Stimulated activated CD4-positive, alpha-beta T cell treated with anti-CD3 and anti-CD28 coated beads, Interleukin-12 subunit alpha, Interleukin-12 subunit beta, amount 100 ng/mL, for 48 hours (primary cell): ENCODE data around the gene TMEM92.
"Not testable (repeated sequence)": the region's sequence is repeated elsewhere in the genome, so short reads cannot be mapped to it uniquely, and the experiment has no call there.

ENCODE experiments used
- DNase-seq, 3 donors: peaks; one replicate each; pipeline ENCODE4 v3.0.0-alpha.2; 2020; ENCODE audit warnings: low read depth in 2 of 3, low spot score in 1 of 3

The TMEM92 gene

DNA sequence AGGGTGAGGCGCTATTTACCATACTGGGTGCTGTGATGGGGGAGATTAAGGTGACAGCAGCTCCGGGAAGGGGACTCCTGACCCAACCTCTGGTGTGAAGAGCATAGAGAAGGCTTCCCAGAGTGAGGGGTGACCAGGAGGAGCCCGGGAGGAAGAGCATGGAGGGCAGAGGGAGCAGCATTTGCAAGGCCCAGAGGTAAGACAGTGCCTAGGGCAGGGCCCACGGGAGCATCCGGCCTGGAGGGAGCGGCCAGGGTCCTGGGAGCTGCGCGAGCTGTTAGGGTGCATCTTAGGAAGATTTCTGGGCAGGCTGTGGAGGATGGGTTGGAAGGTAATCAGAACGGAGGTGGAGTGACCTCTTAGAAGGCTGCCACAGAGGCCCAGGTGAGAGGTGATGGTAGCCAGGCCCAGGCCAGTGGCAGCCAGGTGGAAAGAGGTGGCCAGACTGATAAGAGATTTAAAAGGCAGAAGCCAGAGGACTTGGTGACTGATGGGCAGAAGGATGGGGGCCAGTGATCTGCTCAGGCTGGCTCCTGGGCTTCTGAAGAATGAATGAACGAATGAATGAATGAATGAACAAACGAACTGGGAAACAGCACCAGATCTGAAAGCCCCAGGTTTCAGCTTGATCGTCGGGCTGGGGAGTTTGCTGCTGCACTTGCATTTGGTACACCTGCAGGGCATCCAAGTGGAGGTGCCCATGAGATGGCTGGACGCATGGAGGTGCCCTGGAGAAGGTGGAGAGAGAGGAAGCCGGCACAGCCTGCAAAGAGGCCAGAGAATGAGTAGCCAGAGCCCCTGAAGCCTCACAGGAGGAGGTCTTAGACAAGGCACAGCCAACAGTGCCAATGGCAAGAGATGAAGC, 13.0 kb upstream of the TMEM92 start:
- DNase-seq: no peak

DNA sequence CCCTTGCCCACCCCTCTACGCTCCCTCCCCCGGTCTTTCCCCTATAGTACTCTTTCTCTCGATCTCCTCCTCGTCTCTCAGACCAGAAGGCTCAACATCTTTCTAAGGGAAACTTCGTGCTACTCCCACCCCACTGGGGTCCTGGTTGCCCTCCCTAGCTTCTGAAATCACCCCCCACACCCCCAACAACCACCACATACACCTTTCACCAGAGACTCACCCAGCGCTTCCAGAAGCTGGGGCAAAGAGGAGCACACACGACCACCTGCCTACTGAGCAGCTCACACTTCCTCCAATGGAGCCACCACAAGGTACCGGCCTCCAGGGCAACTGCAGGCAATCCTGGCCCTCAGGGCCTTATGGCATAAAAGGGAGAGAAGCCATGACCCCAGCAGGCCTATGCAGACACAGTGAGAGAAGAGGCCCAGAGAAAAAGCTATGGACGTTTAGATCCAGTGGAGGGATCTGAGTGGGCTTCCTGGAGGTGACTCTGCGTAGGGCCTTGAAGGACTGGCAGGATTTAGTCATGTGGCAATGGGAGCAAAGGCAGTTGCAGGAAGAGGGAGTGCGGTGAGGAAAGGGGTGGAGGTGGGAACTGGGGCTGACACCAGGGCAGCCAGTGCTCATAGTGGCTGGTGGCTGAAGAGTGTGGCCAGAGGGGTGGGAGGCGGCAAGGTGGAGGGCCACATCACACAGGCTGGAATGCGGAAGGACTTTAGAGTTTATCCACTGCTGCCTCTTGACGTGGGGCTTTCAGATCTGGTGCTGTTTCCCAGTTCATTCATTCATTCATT, 12.1 kb upstream of the TMEM92 start:
- no peak for DNase-seq

DNA sequence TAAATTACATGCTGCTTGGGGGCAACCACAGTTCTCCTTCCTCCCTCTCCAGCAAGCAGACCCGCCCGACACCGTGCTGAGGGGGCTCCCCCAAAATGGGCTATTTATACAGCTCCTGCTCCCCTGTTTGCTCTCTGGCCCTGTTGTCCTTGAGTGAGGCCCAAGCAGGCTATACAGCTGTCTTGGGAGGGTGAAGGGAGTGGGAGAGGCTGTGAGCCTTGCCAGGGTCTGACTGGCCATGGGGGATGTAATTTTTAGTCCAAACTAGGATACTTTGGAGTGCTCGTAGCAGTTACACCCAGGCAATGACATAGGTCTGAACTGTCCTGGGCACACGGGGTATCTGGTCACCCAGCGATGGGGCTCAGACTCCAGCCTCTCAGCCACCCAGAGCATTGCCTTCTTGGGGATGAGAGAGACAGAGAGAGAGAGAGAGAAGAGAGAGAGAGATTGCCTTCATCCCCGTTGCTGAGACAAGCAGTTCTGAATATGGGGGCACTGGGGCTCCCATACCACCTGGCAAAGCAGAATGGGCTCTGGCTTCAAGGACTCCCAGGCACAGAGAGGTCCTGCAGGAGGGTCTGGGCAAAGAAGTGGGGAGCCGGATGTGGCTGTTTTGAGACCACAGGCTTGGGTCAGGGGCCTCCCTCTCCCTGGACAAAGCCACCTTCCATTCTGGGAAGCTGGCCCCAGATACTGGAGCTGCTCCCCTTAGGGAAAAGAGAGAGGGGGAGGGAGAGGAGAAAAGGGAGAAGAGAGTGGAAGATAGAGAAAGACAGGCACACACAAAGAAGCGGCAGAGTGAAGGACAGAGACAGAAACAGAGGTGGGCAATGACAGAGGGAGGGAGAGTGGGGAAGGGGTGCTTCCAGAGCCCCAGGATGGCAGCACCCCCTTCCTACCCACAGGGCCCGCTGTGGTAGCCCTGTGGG, 10.7 kb upstream of the TMEM92 start:
- DNase-seq: no peak

DNA sequence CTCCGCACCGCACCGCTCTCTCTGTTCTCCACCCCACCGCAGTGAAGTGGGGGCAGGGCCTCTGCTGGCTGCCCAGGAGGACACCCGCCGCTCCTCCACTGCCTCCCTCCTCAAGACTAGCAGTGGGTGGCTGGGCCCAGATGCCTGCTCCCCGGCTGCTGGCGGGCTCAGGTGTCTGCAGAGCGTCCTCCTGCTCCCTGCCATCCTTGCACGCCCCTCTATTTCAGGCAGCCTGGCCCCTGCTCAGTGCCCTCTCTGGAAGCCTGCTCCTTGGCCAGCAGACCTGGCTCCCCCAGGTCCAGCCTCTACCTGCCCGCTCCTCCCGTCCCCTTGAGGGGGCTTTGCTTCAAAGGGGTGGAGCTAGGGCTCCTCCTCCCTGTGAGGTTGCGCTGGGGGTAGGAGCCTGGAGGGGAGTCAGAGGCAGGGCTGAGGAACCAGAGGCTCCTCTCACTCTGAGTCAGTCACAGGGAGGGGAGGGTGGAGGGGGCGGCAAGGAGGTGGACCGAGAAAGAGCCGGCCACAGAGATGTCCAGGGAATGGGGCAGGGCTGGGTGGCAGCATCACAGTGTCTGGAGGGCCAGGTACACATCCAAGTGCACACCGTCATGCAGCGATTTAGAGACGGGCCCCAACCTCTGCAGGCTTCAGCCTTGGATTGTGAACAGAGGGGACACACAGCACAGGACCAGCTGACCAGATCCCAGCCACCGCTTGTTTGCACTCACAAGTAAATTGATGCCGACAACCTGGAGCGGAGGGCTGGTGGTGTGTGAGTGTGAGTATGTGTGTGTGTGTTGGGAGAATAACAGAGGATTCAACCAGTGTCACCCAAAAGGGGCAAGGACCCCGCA, 9.8 kb upstream of the TMEM92 start:
- no peak for DNase-seq

DNA sequence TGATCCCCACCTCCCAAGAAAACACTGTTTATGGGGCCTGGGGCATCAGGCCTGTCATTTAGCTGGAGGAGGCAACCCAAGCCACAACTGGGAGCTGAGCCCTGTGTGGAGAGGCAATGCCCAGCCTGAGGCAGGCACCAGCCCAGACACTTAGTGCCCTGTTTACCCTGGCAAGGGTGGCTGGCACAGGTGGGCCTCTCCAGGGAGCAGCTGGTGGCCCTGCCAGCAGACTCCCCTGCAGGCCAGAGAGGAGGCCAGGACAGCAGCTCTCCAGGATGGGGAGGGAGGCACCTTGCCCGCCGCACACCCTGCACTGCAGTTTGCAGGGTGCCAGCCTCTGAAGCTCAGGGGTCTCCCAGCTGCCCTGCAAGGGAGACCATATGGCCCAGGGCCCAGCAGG, 9.1 kb upstream of the TMEM92 start:
- DNase-seq: no peak

DNA sequence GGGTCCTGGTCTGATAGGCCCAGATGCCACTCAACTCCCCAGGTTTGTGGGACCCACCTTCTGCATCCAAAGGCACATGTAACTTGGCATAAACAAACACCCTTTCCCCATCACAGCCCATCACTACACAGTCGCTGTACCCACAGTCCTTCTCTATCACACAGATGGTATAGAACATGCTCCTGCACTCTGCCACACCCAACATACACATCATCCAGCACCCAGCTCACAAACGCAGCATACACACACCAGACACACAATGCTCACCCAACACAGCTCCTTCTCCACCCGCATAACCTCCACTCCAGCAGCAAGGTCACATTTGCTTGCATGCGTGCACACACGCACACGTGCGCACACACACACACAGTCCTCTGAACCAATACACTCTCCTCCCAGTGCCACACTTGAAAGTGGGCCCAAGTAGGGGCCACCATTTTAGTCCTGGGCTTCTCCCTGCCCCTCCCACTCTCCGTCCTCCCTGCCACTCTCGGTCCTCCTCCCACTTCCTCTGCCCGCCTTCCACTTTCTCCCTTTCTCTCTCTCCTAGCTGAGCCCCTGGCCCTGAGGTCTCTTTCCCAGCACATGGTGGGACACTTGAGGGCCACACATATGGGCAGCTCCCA, 8.5 kb upstream of the TMEM92 start:
- no peak for DNase-seq

DNA sequence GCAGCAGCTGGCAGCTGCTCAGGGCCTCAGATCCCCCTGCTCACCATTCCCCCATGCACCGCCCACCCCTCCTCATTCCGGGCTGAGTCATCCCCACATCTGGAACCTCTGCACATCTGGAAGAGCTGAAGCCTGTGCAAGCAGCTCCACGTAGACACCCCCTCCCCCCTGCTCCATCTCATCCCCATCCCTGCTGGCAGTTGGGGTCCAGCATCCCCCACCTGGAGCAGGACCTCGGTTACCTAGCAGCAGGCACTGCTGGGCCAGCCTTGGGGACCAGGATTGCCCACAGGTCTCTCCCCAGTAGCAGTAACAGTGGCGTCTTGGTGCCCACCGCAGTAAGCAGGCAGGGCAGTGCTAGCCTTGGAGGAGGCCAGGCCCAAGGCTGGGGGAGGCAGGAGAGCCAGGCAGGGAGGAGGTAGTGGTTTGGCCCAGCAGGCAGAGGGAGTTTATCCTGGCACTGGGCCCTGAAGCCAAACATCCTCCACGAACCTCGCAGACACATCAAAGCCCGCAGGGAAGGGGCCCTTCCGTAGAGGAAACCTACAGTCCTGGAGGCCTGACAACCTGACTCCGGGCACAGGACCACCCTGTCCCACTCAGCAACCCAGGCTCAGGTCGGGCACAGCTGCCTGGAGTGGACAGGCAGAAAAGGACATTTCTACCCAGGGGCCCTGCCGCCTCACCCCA, 7.7 kb upstream of the TMEM92 start:
- no peak for DNase-seq

DNA sequence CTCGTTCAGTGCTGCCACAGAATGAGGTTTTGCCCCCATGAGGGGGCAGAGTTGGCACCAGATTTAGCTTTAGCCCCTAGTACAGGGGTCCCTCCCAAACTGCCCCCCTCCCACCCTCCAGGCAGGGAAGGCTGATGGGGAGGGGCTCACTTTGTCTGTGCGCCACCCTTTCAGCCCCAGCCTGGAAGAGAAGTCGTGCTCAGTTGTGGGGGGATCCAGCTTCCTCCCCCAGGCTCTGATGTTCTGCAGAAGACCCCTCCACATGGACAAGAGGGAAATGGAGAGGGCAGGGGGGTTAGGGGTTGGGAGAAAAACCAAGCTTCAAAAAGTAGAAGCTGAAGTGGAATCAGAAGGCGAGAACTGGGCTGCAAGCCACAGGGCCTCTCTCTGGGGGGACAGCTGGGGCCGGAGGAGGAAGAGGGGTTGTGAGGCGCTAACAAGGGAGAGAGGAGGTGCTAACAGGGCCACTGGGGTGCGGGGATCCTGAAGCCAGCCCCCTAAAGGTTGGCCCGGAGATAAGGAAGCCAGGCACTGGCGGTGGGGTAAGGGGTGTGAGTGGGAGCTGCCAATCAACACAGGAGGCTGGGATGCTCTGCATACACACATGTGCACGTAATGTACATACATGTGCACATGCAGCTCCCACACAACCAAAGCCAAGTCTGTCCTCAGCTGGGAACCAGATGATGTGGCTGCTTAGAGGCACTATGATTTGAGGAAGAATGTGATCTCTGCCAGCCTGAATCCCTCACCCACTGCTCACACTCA, 7.0 kb upstream of the TMEM92 start:
- DNase-seq: no peak

DNA sequence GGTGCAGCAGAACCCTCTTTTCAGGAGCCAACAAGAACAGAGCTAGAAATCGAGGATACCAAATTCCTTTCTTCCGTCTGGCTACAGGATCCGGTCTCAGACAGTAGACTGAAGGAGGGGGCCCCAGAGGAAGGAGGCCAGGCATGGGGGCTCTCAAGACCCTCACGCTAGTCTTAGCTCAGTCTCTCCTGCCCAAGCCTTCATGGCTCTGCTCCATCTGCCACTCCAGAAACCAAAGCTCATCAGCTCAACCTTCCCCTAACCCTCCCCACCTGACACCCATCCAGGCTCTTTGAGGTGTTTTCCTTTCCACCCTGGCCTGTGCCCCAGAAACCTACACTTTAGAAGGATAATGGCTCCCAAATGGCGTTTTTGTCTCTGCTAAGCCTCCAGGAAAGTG, 6.2 kb upstream of the TMEM92 start:
- no peak for DNase-seq

DNA sequence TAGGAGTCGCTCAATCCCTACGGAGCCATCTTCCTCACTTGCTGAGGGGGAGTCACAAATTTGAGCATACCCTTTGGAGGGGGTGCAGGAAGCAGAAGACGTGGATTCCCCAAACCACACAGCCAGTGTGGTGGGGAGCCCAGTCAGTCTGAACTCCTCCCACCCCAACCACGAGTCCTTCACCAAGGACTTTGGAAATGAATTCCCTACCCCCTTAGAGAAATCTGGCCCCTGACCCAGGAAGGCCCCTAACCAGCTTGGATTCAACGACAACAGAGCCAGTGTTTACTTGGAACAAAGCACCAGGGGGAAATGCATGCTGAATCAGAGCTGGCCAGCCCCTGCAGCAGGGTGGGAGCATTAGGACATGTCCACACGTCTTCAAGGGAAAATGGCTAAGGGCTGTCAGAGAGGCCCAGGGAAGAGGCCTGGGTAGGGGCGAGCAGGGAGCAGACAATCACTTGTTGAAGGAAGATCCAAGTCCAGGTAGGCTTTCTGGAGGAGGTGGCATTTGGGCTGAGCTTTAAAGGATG, 5.5 kb upstream of the TMEM92 start:
- DNase-seq: no peak

DNA sequence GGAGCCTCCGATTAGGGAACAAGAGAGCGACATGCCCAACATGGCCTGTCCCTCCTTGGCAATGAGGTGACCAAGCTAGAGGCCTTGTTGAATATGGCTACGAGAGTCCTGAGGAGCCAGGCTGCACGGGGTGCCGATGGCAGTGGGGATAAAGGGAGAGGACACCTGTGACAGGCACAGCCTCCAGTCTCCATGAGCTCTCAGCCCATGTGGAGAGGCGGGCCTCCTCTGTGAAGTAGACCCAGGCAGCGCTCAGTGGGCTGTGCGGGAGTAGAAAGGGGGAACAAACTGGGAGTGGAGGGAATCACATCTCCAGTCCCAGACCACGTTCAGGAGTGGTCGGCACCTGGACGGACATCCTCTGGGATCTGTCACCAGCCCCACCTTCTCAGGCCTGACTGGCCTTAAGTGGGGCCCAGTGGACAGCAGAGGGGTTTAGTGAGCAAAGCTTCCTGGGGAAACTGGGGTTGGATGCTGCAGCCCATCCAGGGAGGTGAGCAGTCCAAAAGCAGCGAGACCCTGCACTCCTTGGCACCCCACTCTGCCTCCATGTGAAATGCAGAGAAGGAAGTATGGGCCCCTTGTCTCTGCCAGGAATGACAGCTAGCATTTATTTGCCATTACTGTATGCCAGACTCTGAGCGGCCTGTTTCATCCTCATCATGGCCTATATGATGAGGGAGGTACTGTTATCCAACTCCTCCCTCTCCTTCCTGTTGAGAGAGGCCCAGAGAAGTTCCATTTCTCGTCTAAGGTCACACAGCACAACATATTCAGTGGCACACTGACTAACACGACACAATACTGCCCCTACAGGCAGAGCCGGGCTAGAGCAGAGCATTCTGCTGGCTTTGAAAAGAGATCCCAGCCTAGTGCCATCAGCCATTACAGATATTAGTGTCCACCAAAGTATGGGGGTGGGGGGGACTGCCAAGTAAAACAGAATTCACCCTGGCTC, 4.5 kb upstream of the TMEM92 start:
- DNase-seq: peak; percentile 58 to 72 (median 65)

DNA sequence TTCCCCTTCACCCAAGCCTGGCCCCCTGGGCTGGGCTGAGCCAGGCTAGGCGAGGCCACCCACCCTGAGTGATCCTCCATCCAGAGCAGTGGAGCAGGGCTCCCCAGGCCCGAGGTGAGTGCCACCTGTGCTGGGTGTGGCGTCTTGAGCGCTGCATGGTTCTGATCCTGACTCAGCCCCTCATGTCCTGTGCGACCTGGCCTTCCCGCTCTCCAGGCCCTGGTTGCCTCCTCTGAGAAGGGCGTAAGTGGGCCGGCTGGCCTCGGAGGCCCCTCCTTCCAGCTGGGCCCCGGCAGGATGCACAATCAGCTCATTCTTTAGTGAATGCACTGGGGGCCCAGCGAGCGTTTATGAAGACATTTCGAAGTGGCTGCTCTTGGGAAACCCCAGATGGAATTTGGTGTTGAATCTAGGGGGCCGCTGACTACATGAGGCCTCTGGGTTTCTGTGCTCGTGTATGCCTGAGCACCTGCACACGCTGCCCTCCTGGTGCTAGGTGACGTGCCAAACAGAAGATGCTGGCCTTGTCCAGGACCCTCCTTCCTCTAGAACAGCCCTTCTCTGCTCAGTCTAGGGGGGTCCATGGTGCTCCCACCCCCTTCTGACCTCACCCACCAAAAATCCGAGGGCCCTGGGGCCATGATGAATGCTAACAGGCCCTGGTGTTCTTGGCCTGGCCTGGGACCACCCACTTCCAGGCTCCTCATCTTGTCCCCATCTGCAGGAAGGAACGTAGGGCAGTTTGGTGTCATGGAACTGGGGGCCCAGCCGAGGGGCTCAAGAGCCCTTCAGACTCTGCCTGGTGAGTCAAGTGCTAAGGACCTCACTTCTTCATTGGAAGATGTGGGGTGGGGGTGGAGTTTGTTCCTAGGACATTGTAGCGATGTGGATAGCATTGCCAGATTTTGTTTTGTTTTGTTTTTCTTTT, 3.6 kb upstream of the TMEM92 start:
- no peak for DNase-seq

DNA sequence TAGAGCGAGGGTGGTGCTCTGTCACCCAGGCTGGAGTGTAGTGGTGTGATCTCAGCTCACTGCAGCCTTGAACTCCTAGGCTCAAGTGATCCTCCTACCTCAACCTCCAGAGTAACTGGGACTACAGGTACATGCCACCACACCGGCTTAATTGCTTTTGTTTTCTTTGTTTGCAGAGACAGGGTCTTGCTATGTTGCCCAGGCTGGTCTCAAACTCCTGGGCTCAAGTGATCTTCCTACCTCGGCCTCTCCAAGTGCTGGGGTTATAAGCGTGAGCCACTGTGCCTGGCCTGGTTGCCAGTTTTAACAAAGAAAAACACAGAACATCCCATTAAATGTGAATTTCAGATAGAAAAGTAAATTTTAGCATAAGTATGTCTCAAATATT, 2.9 kb upstream of the TMEM92 start:
- not testable (repeated sequence) for DNase-seq

DNA sequence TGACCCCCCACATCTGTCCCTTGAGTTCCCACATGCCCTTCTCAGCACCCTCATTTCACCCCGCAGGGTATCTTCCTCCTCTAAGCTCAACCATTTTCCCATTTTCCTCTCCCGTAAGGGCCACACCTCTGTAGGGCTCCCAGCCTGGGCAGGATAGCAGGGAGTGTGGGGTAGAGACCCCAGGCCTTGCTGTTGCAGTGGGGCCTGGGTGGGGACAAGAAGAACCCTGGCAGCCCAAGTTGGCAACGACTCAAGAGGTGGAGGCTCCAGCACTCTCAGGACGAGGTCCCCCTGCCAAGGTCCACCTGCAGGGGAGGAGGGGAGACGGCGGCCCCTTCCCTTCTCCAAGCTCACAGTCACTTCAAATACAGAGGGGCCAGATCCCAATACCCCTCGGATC, 2.0 kb upstream of the TMEM92 start:
- DNase-seq: no peak

DNA sequence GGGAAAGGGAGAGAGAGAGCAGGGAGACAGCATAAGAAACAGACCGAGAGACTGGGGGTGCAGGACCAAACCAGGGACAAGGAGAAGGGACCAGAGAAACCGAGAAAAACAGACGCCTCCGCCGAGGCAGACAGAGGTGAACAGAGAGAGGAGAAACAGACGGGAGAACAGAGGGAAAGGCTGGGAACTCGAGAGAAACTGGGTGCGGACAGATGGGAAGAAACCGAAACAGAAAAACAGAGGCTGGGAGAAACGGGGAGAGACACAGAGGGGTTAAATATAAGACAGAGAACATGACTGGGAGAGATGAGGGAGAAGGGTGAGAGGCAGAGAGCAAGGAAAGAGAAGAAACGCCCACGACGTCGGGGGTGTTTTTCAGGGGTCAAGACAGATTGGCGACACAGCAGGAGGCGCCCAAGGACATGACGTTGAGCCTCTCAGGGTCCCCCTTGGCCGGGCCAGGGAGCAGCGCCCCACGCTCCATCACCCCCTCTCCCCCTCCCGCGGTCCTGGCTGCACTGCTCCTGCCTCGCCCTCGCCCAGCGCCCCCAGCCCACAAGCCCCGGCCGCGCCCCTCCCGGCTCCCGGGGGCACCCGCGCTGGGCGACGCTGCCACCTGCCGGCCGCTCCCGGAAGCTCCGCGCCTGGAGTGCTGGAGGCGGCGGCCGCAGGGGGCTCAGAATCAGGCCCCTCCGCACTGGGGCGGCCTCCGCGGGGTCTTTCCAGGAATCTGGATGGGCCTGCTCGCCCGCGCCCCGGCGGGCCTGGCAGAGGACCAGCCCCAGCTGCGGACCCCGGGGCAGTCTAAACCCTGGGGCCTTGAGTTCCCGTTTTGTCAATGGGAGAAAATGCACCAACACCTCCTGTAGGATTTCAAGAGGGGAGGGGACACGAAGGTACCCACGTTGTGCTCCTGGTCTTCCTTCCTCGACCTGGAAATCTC, 1.3 kb upstream of the TMEM92 start:
- peak in 2 of 3 donors; percentile 44 to 45 for DNase-seq
